Glutamatergic neuron (in vitro differentiated cells): ENCODE results near the gene NREP. TPM values are rescaled to one million over a fixed set of nuclear protein-coding genes. Genes with fewer than 3 reads are reported as not detected.
A peak's percentile ranks its signal among the peaks of the same experiment; 100 is the strongest.
"Not testable (repeated sequence)": the region's sequence is repeated elsewhere in the genome, so short reads cannot be mapped to it uniquely, and the experiment has no call there.

ENCODE experiments used
- DNase-seq: peaks from one replicate; pipeline ENCODE4 v3.0.0; 2022
- H3K27ac Mint-ChIP-seq: one replicate; pipeline ENCODE4 v1.8.0; 2020; ENCODE audit warnings: mild to moderate bottlenecking, mixed read lengths, inconsistent platforms; ENCODE audit not compliant: unreplicated experiment
- H3K27me3 Mint-ChIP-seq: one replicate; pipeline ENCODE4 v1.8.0; 2020; ENCODE audit warnings: mild to moderate bottlenecking, moderate library complexity, mixed read lengths, inconsistent platforms; ENCODE audit not compliant: unreplicated experiment
- H3K36me3 Mint-ChIP-seq: one replicate; pipeline ENCODE4 v1.8.0; 2020; ENCODE audit warnings: mild to moderate bottlenecking, mixed read lengths, inconsistent platforms; ENCODE audit not compliant: unreplicated experiment
- H3K4me1 Mint-ChIP-seq: one replicate; pipeline ENCODE4 v1.8.0; 2020; ENCODE audit warnings: mild to moderate bottlenecking, low read depth, mixed read lengths, inconsistent platforms; ENCODE audit not compliant: unreplicated experiment
- H3K4me3 Mint-ChIP-seq: one replicate; pipeline ENCODE4 v1.8.0; 2020; ENCODE audit warnings: mild to moderate bottlenecking, mixed read lengths, inconsistent platforms; ENCODE audit not compliant: unreplicated experiment
- H3K9me3 Mint-ChIP-seq: one replicate; pipeline ENCODE4 v1.8.0; 2020; ENCODE audit warnings: mild to moderate bottlenecking, moderate library complexity, mixed read lengths, inconsistent platforms; ENCODE audit not compliant: unreplicated experiment
- CTCF ChIP-seq: fragments of 200-600 bp; sonication (generic); IDR thresholded peaks from one replicate; pipeline ENCODE4 v1.5.0; 2021; ENCODE audit not compliant: partially characterized antibody, unreplicated experiment
- total RNA-seq: library from RNA; stranded (reverse); fragmentation: NEBNext Ultra II Directional; extraction: Animal tissue kit (Norgen Biotek cat#: 25700); gene quantifications from one replicate; pipeline ENCODE4 v1.2.1, GENCODE V29; 2021; ENCODE audit not compliant: unreplicated experiment

Gene NREP
- total RNA-seq, 1 donor from 2014 or later = 904 TPM

DNA sequence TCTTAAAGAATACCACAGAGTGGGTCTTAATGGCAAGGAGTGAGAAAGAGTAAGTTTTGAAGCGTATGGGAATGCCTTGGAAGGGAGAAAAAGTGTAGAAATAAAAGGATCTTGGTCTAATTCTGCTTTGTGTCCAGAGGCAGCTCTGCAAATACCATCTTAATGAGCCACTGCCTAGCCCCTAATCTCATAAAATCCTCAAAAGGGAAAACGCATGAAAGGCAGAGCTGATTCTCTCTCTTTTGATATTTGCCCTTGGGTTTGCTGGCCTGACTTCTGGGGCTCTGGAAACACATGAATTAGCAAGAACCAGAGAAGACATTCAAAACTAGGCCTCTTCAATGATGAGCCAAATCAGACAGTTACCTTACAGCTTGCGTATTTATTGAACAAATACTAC lies 28.1 kb downstream of the NREP start:
- DNase-seq = no peak
- H3K4me3 Mint-ChIP-seq = no peak overlapping the region
- peaks cover 16% of the 10 kb centered on the region for H3K36me3 Mint-ChIP-seq
- TF ChIP-seq CTCF = no peak
- H3K4me1 Mint-ChIP-seq = peaks cover 11% of the 10 kb centered on the region
- no peak overlapping the region for H3K27ac Mint-ChIP-seq
- peaks cover 1% of the 10 kb centered on the region for H3K27me3 Mint-ChIP-seq
- no peaks in the 10 kb centered on the region for H3K9me3 Mint-ChIP-seq

GRCh38 chr5:111726986-111727385 lies 30.0 kb downstream of the NREP start:
- Mint-ChIP-seq H3K9me3 (peaks cover 4% of the 10 kb centered on the region), H3K27ac (no peak overlapping the region), H3K36me3 (peaks cover 16% of the 10 kb centered on the region), H3K4me1 (peaks cover 3% of the 10 kb centered on the region), H3K4me3 (no peak overlapping the region), H3K27me3 (peaks cover 1% of the 10 kb centered on the region)
- no peak for DNase-seq
- TF ChIP-seq CTCF = no peak

- peaks cover 19% of the 10 kb centered on the region for H3K9me3 Mint-ChIP-seq
- DNase-seq = no peak
- H3K36me3 Mint-ChIP-seq = peaks cover 34% of the 10 kb centered on the region
- H3K4me1 Mint-ChIP-seq = peaks cover 28% of the 10 kb centered on the region
- no peak for TF ChIP-seq CTCF
- H3K4me3 Mint-ChIP-seq = no peak overlapping the region
- peaks cover 5% of the 10 kb centered on the region for H3K27me3 Mint-ChIP-seq
- no peak overlapping the region for H3K27ac Mint-ChIP-seq
These were observed 34.9 kb downstream of the NREP start for GRCh38 chr5:111722140-111722539.

DNA sequence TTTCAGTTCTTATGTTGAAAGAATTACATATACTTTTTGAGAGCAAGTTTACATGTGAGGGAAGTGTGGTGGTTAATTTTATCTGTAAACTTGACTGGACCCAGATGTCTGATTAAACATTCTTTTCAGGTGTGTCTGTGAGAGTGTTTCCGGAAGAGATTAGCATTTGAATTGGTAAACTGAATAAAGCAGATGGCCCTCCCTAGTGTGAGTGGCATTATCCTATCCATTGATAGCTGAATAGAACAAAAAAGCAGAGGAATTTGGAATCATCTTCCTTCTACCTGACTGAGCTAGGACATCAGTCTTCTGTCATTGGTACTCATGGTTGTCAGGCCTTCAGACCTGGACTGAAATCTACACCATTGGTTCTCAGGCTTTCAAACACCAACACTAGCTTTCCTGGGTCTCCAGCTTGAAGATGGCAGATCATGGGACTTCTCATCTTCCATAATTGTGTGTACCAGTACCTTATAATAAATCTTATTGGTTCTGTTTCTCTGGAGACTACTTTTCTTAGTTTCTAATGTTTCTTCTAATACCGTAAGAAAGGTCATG lies 36.6 kb downstream of the NREP start:
- H3K27me3 Mint-ChIP-seq = peaks cover 5% of the 10 kb centered on the region
- no peak for DNase-seq
- no peak for TF ChIP-seq CTCF
- H3K4me3 Mint-ChIP-seq = peak overlapping the region; percentile 40
- peak overlapping the region; percentile 75 for H3K27ac Mint-ChIP-seq
- H3K9me3 Mint-ChIP-seq = peaks cover 27% of the 10 kb centered on the region
- H3K36me3 Mint-ChIP-seq = peaks cover 34% of the 10 kb centered on the region
- H3K4me1 Mint-ChIP-seq = peaks cover 28% of the 10 kb centered on the region

GRCh38 chr5:111719773-111720172 lies 37.2 kb downstream of the NREP start:
- peaks cover 28% of the 10 kb centered on the region for H3K4me1 Mint-ChIP-seq
- DNase-seq = no peak

GRCh38 chr5:111716789-111717188 lies 40.2 kb downstream of the NREP start:
- DNase-seq, H3K27me3 Mint-ChIP-seq, H3K4me3 Mint-ChIP-seq, H3K27ac Mint-ChIP-seq: not testable (repeated sequence)
- peaks cover 59% of the 10 kb centered on the region for H3K36me3 Mint-ChIP-seq
- H3K9me3 Mint-ChIP-seq = peaks cover 27% of the 10 kb centered on the region
- peaks cover 24% of the 10 kb centered on the region for H3K4me1 Mint-ChIP-seq

More at GRCh38 chr5:111719773-111720172, 37.2 kb downstream of the NREP start:
- Mint-ChIP-seq H3K36me3 (peaks cover 41% of the 10 kb centered on the region), H3K9me3 (peaks cover 28% of the 10 kb centered on the region), H3K27me3 (peaks cover 5% of the 10 kb centered on the region), H3K4me3 (no peak overlapping the region), H3K27ac (peak overlapping the region; percentile 75)
- no peak for TF ChIP-seq CTCF
